ENCODE results near the gene BRINP2. TPM values are rescaled to one million over a fixed set of nuclear protein-coding genes. Genes with fewer than 3 reads are reported as not detected.

Gene BRINP2, protein sequence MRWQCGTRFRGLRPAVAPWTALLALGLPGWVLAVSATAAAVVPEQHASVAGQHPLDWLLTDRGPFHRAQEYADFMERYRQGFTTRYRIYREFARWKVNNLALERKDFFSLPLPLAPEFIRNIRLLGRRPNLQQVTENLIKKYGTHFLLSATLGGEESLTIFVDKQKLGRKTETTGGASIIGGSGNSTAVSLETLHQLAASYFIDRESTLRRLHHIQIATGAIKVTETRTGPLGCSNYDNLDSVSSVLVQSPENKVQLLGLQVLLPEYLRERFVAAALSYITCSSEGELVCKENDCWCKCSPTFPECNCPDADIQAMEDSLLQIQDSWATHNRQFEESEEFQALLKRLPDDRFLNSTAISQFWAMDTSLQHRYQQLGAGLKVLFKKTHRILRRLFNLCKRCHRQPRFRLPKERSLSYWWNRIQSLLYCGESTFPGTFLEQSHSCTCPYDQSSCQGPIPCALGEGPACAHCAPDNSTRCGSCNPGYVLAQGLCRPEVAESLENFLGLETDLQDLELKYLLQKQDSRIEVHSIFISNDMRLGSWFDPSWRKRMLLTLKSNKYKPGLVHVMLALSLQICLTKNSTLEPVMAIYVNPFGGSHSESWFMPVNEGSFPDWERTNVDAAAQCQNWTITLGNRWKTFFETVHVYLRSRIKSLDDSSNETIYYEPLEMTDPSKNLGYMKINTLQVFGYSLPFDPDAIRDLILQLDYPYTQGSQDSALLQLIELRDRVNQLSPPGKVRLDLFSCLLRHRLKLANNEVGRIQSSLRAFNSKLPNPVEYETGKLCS
- total RNA-seq (under 1 TPM; 0.05 to 0.75 TPM), polyA plus RNA-seq (under 1 TPM; 0.10 to 0.61 TPM)

DNA sequence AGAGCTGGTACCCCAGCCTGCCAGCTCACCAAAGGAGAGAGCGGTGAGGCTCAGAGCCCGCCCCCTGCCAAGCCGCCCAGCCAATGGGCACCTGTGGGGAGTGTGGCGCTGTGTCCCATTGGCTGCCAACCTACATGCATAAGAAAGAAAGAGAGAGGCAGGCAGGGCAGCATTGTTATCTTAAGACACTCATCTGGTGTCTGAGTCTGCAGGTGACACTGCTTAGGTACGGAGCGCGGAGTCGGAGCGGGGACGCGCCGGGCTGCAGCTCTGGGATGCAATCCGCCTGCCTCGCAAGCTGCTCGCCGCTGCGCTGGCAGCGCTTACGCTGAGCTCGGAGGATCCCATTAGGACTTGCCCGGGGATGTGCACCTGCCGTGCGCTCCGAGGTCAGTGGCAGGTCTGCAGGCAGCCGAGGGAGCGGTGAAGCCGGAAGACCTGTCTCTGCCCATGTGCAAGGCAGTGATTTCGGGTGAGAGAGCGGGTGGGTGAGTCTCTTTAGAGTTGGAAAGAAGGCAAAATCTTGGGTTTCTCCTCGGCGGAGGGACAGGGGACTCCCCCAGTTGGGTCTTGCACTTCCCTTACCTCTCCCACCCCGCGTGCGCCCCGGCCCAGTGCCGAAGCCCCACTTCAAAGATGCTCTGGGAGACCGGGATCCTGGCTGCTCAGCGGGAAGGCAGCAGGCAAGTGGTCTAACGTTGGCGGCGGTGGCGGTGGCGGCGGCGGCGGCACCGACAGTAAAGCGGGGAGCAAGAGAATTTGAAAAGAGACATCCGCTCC lies at the start of gene BRINP2:
BRINP2 (plus strand) TSS at position 203 of the 780 bp plus-strand sequence. CDS start 58,919 bp downstream, outside the sequence.
- Histone ChIP-seq H3K4me1 (ENCODE audit: control insufficient read depth in 4 of 4, insufficient read depth in 4 of 4, low read length in 3 of 4) (peaks cover 0 to 6% (median 3%) of the 10 kb centered on the region in 4 donors), H3K4me3 (ENCODE audit: low read depth in 1 of 3, low read length in 3 of 3) (peak within 1 kb of the TSS in 2 of 3 donors; percentile 5 to 14), H3K27ac (ENCODE audit: low read depth in 1 of 2, low read length in 2 of 2) (no peak within 1 kb of the TSS), H3K9ac (ENCODE audit: low read depth in 1 of 2, low read length in 2 of 2) (no peak within 1 kb of the TSS), H3K36me3 (ENCODE audit: control insufficient read depth in 4 of 4, insufficient read depth in 3 of 4, low read depth in 1 of 4, low read length in 3 of 4) (no peaks in the 10 kb centered on the region), H3K27me3 (ENCODE audit: control insufficient read depth in 4 of 4, insufficient read depth in 4 of 4, low read length in 3 of 4) (peaks cover 2 to 11% (median 6%) of the 10 kb centered on the region in 4 donors), H3K9me3 (ENCODE audit: control insufficient read depth in 4 of 4, low read length in 3 of 4) (peaks cover 0 to 2% (median 0%) of the 10 kb centered on the region in 4 donors)
- WGBS: 5% methylated on average over 49 of the region's 49 CpGs
- no peak for DNase-seq (ENCODE audit: low spot score)
- TF ChIP-seq YY1 (IDR thresholded peaks at IDR 0.05) (no peak), SP1 (IDR thresholded peaks at IDR 0.05) (no peak), HNF4G (IDR thresholded peaks at IDR 0.05) (no peak), GABPA (IDR thresholded peaks at IDR 0.05 in 1 of 2, conservative IDR thresholded peaks at IDR 0.05 in 1 of 2) (no peak), RAD21 (IDR thresholded peaks at IDR 0.05) (no peak), HNF4A (conservative IDR thresholded peaks at IDR 0.05) (no peak), JUND (IDR thresholded peaks at IDR 0.05) (no peak), FOXA2 (IDR thresholded peaks at IDR 0.05) (no peak), NR2F2 (IDR thresholded peaks at IDR 0.05) (no peak), TAF1 (conservative IDR thresholded peaks at IDR 0.05) (no peak), FOXA1 (IDR thresholded peaks at IDR 0.05) (no peak), RXRA (IDR thresholded peaks at IDR 0.05) (no peak), EGR1 (IDR thresholded peaks at IDR 0.05; ENCODE audit: low read depth in 2 of 2) (no peak)
- TF ChIP-seq, protein P1, sequence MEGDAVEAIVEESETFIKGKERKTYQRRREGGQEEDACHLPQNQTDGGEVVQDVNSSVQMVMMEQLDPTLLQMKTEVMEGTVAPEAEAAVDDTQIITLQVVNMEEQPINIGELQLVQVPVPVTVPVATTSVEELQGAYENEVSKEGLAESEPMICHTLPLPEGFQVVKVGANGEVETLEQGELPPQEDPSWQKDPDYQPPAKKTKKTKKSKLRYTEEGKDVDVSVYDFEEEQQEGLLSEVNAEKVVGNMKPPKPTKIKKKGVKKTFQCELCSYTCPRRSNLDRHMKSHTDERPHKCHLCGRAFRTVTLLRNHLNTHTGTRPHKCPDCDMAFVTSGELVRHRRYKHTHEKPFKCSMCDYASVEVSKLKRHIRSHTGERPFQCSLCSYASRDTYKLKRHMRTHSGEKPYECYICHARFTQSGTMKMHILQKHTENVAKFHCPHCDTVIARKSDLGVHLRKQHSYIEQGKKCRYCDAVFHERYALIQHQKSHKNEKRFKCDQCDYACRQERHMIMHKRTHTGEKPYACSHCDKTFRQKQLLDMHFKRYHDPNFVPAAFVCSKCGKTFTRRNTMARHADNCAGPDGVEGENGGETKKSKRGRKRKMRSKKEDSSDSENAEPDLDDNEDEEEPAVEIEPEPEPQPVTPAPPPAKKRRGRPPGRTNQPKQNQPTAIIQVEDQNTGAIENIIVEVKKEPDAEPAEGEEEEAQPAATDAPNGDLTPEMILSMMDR (IDR thresholded peaks at IDR 0.05; ENCODE audit: low read depth, low read length, missing input control): no peak
- TF ChIP-seq, protein P2, sequence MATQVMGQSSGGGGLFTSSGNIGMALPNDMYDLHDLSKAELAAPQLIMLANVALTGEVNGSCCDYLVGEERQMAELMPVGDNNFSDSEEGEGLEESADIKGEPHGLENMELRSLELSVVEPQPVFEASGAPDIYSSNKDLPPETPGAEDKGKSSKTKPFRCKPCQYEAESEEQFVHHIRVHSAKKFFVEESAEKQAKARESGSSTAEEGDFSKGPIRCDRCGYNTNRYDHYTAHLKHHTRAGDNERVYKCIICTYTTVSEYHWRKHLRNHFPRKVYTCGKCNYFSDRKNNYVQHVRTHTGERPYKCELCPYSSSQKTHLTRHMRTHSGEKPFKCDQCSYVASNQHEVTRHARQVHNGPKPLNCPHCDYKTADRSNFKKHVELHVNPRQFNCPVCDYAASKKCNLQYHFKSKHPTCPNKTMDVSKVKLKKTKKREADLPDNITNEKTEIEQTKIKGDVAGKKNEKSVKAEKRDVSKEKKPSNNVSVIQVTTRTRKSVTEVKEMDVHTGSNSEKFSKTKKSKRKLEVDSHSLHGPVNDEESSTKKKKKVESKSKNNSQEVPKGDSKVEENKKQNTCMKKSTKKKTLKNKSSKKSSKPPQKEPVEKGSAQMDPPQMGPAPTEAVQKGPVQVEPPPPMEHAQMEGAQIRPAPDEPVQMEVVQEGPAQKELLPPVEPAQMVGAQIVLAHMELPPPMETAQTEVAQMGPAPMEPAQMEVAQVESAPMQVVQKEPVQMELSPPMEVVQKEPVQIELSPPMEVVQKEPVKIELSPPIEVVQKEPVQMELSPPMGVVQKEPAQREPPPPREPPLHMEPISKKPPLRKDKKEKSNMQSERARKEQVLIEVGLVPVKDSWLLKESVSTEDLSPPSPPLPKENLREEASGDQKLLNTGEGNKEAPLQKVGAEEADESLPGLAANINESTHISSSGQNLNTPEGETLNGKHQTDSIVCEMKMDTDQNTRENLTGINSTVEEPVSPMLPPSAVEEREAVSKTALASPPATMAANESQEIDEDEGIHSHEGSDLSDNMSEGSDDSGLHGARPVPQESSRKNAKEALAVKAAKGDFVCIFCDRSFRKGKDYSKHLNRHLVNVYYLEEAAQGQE (IDR thresholded peaks at IDR 0.05): no peak
- TF ChIP-seq, protein P3, sequence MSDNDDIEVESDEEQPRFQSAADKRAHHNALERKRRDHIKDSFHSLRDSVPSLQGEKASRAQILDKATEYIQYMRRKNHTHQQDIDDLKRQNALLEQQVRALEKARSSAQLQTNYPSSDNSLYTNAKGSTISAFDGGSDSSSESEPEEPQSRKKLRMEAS (IDR thresholded peaks at IDR 0.05): no peak
- TF ChIP-seq, protein P4, sequence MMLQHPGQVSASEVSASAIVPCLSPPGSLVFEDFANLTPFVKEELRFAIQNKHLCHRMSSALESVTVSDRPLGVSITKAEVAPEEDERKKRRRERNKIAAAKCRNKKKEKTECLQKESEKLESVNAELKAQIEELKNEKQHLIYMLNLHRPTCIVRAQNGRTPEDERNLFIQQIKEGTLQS (IDR thresholded peaks at IDR 0.05): no peak
- TF ChIP-seq, protein P5, sequence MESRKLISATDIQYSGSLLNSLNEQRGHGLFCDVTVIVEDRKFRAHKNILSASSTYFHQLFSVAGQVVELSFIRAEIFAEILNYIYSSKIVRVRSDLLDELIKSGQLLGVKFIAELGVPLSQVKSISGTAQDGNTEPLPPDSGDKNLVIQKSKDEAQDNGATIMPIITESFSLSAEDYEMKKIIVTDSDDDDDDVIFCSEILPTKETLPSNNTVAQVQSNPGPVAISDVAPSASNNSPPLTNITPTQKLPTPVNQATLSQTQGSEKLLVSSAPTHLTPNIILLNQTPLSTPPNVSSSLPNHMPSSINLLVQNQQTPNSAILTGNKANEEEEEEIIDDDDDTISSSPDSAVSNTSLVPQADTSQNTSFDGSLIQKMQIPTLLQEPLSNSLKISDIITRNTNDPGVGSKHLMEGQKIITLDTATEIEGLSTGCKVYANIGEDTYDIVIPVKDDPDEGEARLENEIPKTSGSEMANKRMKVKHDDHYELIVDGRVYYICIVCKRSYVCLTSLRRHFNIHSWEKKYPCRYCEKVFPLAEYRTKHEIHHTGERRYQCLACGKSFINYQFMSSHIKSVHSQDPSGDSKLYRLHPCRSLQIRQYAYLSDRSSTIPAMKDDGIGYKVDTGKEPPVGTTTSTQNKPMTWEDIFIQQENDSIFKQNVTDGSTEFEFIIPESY (IDR thresholded peaks at IDR 0.05): no peak
